IMR-90 (cell line): ENCODE results near the gene PPP2R1B. TPM values are rescaled to one million over a fixed set of nuclear protein-coding genes. Genes with fewer than 3 reads are reported as not detected.

Source experiments
- ELK1 ChIP-seq: fragments of 150-350 bp; IDR thresholded peaks from 2 replicates; pipeline ENCODE4 v1.6.1; 2016; ENCODE audit warnings: low read depth, mild to moderate bottlenecking, low read length, moderate library complexity, borderline replicate concordance
- FOS ChIP-seq: fragments of 150-350 bp; IDR thresholded peaks from 2 replicates; pipeline ENCODE4 v1.6.1; 2016; ENCODE audit warnings: low read depth, low read length
- NFE2L2 ChIP-seq: fragments of 150-350 bp; IDR thresholded peaks from 2 replicates; pipeline ENCODE4 v1.6.1; 2016; ENCODE audit warnings: low read depth, mild to moderate bottlenecking, low read length
- RCOR1 ChIP-seq: IDR thresholded peaks from 2 replicates; pipeline ENCODE4 v1.6.1; 2012; ENCODE audit warnings: mild to moderate bottlenecking, low read length, improper control_type of control experiment; ENCODE audit not compliant: insufficient replicate concordance
- RFX5 ChIP-seq: IDR thresholded peaks from 2 replicates; pipeline ENCODE4 v1.8.0; 2012; ENCODE audit warnings: low read depth, mild to moderate bottlenecking, low read length, moderate library complexity
- polyA plus RNA-seq, 3 experiments: library from polyadenylated mRNA; depleted of rRNA; stranded (reverse); fragments of >200 nt; gene quantifications; 2 replicates each; pipeline ENCODE4 v1.2.3, GENCODE V29; 2012; ENCODE audit warnings: low replicate concordance in 1 of 3
- total RNA-seq: library from RNA; depleted of rRNA; stranded (reverse); fragments of >200 nt; gene quantifications from 2 replicates; pipeline ENCODE4 v1.2.3, GENCODE V29; 2012

The PPP2R1B gene
- total and polyA plus RNA-seq, 2 of the 4 experiments (the other 2 are of a cell fraction) = 23.0 to 62.9 TPM

GRCh38 chr11:111734954-111735261 is 31.3 kb downstream of the PPP2R1B start (continued):
- TF ChIP-seq ELK1 = no peak
- no peak for TF ChIP-seq RCOR1
- TF ChIP-seq RFX5 = no peak
- TF ChIP-seq FOS = no peak
- no peak for TF ChIP-seq NFE2L2
